ENCODE measurements around the gene MAMSTR.
"Not testable (repeated sequence)": the region's sequence is repeated elsewhere in the genome, so short reads cannot be mapped to it uniquely, and the experiment has no call there.

The MAMSTR gene

DNA sequence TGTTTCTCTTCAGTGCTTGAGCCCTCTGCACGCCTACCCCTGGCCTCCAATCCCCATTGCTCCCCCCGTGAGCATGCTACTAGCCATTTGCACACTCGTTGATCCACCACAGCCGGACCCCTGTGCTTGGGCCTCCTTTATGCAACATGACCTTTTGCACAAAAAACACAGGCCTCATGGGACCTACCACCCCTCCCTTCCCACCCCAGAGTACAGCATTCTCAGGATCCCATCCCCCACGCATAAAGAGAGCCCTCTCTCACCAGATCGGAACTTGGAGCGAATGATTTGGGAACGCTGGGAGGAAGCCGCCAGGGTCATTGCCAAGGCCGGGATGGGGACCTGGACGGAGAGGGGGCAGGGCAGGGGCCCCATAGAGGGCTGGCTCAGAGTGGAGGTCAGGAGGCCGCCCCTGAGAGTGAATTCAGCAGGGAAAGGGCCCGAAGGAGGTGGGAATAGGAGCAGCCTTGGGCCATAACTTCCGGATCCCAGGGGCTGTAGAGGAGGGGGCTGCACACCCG, 754 bp downstream of the MAMSTR start:
- DNase-seq = no peak

DNA sequence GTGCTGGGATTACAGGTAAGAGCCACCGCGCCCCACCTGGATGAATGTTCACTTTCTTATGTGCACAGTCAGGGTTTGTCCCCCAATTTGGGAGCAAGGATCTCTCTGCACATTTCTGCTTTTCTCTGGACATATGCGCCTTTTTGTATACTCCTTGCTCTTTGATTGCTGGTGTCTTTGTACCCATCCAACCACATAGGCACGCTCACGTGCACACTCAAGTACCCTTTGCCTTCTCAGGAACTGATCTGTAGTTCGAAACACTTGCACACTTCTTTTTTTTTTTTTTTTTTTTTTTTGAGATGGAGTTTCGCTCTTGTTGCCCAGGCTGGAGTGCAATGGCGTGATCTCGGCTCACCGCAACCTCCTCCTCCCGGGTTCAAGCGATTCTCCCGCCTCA, 1.4 kb downstream of the MAMSTR start:
- not testable (repeated sequence) for DNase-seq

DNA sequence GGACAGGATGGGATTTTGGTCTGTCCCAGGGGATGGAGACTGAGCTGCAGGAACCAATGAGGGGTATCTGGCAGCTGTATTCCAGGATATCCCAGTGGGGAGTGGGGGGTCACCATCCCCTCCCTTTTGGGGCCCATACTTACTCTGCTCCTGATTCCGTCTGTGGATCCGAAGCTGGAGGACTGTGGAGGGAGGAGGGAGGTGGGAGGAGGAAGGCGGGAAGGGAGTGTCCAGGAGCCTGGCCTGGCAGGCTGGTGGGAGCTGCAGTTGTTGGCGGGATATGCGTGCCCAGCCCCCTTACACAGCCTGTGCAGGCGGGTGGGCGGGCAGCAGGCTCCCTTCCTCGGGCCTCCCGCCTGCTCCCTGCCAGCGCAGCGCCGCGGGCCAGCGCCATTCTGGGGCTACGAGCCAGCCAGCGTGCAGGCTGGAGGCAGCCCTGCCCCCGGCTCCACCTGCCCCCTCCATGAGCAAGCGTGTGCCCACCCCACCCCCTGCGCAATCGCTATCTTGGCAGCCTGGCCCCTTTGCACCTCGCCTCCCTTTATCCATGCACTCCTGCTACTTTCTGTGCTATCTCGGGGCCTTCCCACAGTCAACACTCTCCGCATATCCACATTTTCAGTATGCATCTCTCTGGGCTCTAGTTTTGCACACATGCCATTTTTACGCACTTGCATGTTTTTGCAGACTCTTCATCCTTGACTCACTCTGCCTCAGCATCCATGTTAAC, 2.8 kb downstream of the MAMSTR start:
- DNase-seq = no peak

DNA sequence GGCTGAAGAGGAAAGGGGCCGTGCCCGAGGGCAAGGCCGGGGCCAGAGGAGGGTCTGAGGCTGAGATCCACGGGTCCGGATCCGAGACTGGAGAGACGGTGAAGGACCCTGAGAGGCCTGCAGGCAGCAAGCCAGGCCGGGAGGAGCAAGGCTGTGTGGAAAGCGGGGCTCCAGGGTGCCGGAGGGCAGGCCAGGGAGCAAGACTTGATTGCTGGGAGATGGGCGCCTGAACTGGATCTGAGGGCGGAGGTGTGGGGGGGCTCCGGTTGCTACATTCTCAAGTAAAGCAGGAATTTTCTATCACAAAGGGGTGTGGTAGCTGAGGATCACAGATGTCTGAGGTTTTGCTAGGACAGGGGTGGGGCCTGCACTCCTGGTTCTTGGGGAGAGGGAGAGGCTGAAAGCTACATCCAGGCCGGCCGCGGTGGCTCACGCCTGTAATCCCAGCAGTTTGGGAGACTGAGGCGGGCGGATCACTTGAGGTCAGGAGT, 3.8 kb downstream of the MAMSTR start:
- DNase-seq = no peak

DNA sequence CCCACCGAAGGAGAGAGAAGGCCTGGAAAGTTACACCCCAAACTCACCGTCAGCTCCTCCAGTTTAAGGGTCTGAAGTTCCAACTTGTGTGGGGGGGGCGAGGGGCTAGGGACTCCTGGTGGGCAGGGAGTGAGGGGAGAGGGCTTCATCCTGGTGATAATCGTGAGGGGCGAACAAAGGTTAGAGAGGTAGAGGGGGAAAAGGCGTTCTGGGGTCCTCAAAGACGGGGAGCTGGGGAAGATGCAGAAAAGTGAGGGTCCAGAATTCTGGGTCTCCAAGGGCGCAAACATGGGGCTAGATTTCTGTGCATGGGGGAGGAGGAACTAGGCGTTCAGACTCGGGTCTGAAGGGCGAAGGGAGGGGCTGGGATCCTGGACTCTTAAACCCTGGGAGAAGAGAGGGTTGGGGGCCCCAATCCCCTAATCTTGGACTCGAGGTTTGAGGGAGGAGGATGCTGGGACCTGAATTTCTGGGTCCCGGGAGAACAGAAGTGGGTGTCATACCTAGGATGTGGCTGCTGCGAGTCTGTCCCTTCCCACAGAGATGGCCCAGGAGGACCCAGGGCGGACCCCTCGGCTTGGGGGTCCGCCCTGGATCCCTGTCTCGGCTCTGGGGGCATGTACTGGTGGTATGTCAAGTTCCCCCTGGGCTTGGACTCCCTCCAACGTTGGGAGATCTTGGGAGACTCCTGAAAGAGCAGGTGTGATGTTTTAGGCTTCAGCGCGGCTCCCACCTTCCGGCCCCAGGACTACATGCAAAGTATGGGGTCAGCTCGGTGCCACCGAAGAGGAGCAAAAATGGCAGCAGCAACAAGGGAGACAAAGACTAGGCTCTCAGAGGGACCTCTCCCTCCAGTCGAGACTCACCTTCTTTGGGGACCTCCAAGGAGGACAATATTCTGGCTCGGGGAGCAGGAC, 4.5 kb downstream of the MAMSTR start:
- no peak for DNase-seq

DNA sequence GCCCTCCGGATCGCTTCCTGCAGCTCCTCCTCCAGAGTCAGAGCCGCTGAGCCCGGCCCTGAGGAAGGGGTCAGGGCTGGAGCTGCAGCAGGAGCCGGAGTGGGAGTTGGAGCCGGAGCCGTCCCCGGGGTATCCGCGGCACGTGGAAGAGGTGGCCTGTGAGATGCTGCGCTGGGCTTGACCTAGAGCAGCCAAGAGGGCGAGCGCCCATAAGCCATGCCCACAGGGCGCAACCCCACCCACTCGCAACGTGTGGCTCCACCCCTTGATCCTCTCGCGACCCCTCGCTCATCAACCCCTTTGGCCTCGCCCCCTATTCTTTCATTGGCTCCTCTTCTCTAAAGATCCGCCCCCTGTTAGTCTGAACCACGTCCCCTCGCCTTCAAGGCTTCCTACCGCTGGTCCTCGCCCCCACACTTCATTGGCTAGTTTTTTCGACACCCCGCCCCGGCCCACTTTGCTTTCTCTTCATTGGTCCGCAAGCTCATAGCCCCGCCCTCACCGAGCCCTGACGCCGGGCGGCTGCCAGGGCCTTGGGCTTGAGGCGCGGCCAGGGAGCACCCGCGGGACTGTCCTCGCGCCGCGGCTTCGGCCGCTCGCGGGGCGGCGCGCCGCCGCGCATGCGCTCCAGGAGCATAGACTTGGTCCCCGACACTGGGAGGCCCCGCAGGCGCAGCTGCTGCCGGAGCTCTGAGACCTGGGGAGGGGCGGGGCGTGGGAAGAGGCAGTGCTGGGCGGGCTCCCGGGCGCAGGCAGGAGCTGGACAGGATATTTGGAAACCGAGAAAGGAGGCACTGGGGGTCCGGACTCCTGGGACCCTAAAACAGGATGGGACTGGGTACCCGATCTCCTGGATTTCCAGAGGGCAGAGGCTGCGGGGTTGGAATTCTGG, 5.4 kb downstream of the MAMSTR start:
- DNase-seq = peak; percentile 100

DNA sequence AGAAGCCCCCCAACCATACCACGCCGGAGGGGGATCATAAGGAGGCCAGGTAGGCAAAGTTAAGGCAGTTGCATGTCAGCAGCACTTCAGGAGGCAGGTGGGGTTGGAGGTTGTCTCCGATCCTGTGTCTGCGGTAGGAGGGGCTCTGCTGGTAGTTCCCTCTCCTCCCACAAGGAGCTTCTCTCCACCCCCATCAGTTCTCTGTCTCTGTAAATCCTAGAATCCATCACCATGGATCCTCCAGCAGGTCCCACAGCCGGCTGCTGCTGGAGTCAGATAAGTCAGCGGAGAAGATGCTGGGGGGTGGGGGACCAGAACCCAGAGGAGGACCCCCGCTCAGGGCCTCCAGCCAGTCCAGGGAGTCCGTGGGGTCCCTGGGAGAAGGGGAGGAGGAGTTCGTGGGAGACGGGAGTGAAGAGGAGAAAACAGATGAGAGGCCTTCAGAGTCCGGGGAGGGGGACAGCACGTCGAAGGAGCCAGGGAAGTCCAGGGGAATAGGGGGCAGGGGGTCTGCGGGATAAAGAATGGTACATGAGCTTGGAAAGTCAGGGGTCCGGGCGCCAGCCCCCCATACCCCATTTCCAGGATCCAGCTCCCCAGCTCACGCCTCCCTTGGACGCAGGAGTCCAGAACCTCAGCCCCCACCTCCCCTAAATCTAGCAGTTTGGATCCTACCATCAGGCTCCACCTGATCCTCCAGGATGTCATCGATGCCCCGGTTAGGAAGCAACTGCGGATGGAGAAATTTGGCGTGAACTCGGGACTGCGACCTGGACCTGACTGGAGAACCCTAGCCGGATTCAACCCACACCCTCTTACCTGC, 6.3 kb downstream of the MAMSTR start:
- DNase-seq = no peak

DNA sequence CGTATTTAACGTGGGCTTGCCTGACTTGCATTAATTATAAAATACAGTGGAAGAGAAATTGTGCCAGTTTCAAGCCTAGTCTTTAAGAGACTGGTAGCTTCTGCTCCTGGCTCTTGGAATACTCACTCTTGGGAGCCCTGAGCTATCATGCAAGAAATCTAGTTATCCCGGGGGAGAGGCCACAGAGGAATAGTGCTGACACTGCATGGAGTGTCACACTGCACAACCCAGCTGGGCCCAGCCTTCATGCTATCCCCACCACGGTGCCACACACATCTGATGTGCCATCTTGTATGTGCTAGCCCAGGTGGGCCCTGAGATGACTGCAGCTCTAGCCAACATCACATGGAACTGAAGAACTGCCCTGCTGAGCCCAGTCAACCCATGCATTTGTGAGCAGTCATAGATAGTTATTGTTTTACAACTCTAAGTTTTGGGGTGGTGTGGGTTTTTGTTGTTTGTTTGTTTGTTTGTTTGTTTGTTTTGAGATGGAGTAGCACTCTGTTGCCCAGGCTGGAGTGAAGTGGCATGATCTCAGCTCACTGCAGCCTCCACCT, 8.3 kb downstream of the MAMSTR start:
- DNase-seq = no peak

DNA sequence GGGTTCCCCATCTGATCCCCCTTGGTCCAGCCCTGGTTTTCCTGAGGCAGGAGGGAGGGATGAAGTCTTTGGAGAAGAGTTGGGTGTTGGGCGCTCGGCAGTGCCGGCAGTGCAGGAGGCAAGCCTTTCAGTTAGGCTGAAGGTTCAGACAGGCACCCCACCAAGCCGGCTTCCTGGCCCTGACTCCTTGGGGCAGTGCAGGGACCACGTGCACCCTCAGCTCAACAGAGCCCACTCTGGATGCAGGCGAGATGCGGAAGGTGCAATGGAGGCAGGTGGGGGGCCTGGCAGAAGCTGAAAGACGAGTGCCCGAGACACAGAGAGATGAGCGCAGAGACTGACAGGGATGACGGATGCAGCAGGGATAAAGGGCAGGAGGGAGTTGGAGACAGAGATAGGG, 11.1 kb downstream of the MAMSTR start:
- DNase-seq = no peak

DNA sequence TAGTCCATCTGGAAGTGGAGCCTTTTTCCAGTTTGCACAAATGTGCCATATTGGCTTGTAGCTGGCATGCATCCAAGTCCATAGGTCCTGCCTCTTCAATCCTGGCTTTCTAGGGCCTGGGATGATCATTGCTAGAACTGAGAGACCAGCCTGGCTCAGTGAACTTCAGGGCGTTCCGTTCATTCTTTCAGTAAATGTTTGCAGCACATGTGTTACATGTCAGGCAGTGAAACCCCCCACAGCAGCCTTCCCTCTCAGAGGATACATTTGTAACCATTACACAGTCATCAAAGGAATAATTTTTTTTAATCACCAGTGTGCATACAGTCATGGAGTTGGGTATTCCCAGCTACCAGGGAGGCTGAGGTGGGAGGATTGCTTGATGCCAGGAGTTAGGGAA, 14.1 kb downstream of the MAMSTR start:
- peak in 1 of 2 experiments; percentile 65 for DNase-seq

DNA sequence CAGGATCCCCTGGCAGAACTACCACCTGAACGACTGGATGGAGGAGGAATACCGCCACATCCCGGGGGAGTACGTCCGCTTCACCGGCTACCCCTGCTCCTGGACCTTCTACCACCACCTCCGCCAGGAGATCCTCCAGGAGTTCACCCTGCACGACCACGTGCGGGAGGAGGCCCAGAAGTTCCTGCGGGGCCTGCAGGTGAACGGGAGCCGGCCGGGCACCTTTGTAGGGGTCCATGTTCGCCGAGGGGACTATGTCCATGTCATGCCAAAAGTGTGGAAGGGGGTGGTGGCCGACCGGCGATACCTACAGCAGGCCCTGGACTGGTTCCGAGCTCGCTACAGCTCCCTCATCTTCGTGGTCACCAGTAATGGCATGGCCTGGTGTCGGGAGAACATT, 16.2 kb downstream of the MAMSTR start:
- DNase-seq = no peak

DNA sequence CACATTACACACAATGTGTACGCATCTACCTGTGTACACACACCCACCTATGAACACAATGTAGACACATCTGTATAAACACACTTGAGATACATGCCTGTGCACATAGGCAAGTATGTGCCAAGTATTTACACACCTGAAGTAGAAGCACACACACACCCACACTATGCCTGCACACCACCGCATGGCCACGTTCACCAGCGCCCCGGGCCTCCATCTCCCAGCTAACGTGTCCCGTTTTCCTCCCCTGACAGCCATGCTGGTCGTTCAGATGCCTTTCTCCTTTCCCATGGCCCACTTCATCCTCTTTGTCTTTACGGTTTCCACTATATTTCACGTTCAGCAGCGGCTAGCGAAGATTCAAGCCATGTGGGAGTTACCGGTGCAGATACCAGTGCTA, 16.8 kb downstream of the MAMSTR start:
- no peak for DNase-seq

DNA sequence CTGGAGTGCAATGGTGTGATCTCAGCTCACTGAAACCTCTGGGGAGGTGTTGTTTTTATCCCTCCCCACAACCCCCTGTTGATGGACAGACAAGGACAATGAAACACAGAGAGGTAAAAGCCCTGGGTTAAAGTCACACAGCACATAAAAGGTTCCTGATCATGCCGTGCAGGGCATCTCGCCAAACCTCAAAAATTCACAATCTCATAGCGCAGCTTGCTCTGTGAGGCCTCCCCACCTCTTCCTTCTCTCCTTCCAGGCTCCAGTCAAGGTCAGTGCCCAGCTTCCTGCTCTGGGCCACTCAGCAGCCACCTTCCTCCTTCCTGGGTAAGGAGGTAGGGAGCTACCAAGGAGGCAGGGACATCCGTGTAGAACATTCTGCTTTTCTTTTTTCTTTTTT, 21.5 kb downstream of the MAMSTR start:
- DNase-seq = no peak

DNA sequence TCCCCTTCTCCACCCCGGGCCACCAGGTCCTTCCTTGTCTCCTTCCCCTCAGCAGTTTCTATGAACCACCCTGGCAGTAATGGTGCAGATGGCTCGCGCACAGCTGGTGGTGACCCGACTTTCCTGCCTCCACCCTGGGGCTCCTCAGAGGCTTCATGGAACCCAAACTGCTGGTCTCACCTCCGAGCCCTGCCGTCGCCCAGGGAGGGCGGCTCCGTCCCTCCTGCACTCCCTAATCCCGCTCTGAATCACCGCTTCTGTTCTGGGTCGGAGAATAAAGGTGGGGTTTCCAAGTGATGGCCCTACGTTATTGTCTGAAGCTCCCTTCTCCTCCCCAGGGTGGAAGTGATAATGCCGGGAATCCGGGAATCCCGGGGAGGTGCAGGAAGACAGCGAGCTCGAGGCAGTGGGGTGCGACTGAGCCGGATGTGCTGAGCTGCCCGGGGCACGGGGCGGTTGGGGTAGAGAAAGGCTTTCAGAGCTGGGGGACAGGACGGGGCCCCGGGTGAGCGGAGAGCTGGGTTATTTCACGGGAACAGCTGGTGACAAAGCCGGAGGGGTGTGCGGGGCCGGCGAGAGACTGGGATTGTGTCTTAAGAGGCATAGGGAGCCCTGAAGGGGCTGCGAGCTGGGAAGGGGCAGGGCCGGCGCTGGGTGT, 23.0 kb downstream of the MAMSTR start:
- peak; percentile 36 to 64 for DNase-seq

DNA sequence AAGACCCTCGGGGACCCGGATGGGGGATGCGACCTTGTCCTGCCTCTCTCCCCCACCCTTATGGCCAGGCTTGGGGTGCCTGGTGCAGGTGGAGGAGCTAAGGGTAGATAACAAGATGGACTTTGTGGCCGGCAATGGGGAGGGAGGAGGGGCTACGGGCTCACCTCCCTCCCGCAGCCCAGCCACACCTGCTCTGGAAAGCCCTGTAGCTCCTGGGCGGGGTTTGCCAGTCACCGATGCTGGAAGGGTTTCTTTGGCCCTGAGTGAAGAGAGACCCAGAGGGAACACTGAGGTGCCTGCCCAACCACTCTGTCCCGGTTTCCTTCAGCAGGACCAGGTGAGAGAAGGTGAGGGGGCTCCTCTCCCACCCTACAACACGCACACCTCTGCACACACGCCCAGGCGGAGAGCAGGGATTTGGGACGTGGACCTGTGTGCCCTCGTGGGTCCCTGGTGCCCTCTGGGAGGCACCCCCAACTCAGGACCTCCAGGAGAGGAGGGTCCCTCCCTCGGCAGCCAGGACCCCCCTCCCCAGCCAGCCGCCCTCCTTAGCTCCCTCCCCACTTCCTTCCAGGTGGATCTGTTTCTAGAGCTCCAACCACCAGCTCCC, 23.7 kb downstream of the MAMSTR start, which contains the start of gene FUT2:
Gene FUT2 (plus strand): TSS at position 229 of the 610 bp plus-strand sequence. CDS start 6,986 bp downstream, outside the sequence.
- no peak for DNase-seq

DNA sequence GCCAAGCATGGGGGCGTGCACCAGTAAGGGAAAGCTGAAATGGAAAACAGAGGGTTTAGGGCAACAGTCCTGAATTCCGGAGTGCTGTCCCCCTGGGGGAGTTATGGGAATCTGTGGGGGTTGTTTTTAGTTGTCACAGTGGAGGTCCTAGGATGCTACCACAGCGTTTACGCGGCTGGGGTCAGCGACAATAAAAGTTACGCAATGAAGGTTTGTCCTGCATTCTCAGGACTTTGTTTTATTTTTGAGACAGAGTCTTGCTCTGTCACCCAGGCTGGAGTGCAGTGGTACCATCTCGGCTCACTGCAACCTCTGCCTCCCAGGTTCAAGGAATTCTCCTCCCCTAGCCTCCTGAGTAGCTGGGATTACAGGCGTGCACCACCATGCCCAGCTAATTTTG, 25.9 kb downstream of the MAMSTR start:
- not testable (repeated sequence) for DNase-seq

DNA sequence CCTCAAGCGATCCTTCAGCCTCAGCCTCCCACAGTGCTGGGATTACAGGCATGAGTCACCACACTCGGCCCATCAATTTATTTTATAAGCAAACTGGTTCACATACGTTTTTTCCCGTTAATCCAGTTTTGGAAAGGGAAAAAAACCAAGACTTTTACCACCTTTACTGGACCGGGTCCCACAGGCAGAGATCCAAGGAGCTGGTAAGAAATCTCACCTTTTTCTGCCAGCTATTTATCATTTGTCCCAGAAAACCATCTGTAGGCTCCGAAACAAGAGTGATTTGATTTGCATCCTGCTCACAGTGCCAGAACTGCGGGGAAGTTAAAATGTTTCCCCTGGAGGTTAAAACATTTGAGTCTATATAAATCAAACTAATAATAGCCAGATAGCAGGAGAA, 30.1 kb downstream of the MAMSTR start:
- no peak for DNase-seq

DNA sequence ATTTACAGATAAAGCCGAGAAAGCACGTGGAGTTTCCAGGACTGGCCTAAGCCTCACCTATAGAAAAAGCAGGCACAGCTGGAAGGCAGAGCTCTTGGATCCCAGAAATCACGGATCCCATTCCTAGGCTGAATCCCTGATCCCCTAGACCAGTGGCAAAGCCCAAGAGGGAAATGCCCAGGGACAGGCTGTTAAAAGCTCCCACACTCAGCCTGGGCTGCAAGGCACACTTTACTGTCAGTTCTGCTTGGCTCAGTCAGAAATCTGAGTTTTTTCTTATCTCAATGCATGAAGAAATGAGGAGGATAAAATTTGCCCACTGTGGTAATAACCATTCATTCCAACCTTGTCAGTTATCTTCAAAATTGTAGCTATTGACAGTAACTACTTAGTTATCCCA, 31.7 kb downstream of the MAMSTR start:
- DNase-seq = no peak

DNA sequence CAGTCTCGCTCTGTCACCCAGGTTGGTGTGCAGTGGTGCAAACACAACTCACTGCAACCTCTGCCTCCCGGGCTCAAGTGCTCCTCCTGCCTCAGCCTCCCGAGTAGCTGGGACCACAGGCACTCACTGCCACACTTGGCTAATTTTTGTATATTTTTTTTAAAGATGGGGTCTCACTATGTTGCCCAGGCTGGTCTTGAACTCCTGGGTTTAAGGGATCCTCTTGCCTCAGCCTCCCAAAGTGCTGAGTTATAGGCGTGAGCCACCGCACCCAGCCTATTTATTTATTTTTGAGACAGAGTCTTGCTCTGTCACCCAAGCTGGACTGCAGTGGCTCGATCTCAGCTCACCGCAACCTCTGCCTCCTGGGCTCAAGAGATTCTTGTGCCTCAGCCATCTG, 32.9 kb downstream of the MAMSTR start:
- DNase-seq = not testable (repeated sequence)

DNA sequence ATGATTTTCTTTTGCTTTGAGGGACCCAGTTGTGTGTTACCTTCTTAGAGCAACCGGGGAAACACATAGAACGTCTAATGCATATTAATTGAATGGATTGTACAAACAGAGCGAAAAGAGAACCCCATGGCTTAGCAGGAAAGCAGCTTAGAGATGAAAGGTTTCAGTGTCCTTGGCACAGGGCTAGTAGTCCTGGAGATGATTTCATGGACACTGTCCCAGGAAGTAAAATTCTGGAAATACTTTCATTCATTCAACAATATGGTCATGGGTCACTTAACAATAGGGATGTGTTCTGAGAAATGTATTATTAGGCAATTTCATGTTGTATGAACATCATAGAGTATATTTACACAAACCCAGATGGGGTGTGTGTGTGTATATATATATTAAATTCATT, 33.4 kb downstream of the MAMSTR start:
- DNase-seq = no peak

Data from NCI-H524 (cell line).